Ramos (cell line): ENCODE measurements around the gene SSB.
"Not testable (repeated sequence)": the region's sequence is repeated elsewhere in the genome, so short reads cannot be mapped to it uniquely, and the experiment has no call there.

ENCODE experiments used
- in situ Hi-C: fragments of 300-500 bp; cut with MboI; formaldehyde crosslinking; loops from one replicate; pipeline ENCODE4 v1.14.3; 2022; ENCODE audit warnings: low sequenced_read_pairs; ENCODE audit not compliant: unreplicated experiment

Gene SSB

GRCh38 chr2:169781249-169782013 lies 17.2 kb upstream of the SSB start:
- in situ Hi-C loops = no loop called here

DNA sequence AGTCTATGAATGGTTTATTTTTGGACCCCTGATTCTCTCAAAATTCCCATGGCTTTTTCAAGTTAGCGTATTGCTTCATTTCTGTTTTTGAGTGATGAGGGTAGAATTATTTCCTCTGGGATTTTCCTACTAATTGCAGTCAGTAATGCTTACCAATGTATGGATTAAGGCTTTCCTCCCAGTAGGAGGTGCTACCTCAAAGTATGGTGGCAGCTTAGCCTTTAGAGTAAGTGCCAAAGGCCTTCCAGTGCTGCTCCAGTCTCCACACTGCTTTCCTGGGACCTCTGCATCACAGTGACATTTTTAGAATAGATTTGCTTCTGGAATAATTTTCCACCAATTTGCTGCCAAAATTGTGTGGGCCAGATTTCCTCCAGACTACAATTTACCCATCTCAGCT lies 16.2 kb upstream of the SSB start:
- in situ Hi-C loops = no loop called here

DNA sequence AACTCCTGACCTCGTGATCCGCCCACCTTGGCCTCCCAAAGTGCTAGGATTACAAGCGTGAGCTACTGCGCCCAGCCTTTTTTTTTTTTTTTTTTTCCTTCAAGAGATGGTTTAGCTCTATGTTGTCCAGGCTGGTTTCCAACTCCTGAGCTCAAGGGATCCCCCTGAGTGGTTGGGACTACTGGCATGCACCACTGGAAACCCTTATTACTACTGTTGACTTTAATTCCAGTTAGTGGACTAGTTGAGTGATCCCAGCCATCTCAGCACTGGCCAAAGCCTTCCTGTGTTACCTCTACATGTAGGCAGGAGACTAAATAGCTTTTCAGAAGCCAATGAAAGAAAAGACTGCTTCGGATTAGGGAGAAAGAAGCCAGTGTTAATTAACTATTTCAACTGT lies 8.1 kb upstream of the SSB start:
- in situ Hi-C loops = no loop called here

DNA sequence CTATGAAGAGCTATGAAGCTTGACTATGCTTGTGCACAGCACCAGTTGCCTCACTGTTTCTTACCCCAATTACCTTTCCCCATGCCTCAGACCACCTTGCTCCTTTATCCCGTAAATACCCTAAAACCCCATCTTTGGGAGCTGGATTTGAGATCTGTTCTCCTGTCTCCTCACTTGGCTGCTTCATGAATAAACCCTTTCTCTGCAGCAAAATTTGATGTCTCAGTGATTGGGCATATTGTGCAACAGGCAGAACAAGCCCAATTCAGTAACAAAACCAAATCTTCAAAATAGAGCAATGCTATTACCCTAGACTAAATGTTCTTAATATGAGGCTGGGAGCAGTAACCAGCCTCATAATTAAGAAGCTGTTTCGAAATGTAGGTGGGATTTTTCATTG lies 3.5 kb upstream of the SSB start:
- in situ Hi-C loops = no loop called here

DNA sequence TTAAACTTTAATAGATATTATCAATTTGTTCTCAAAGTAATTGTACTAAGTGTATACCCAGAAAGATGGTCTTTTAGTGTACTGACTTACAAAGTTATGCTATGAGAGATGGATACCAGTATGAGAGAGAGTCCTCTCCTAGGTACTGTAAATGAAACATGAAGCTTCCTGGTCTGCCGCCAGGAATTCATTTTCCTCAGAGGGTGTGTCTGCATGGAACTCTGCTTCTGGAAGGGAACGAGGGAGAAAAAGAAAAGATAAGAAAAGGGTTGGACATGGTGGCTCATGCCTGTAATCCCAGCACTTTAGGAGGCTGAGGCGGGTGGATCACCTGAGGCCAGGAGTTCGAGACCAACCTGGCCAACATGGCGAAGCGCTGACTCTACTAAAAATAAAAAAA lies 2.2 kb upstream of the SSB start:
- in situ Hi-C loops = no loop called here

- in situ Hi-C loops = no loop called here
Observed at GRCh38 chr2:169797601-169798000, 1.1 kb upstream of the SSB start.

DNA sequence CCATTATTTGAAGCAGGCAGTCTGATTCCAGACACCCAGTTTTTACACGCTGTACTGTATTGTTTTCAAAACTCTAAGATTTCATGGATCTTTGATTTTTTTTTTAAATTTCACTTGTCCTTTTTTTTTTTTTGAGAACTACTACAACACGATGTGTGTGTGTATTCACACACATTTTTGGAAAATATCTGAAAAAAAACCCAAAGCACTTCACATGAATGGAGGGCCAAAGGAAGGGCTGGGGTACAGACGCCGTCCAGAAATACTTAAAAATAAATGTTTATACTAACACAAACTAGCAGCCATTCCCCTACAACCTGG lies 314 bp upstream of the SSB start:
- in situ Hi-C loops = no loop called here

DNA sequence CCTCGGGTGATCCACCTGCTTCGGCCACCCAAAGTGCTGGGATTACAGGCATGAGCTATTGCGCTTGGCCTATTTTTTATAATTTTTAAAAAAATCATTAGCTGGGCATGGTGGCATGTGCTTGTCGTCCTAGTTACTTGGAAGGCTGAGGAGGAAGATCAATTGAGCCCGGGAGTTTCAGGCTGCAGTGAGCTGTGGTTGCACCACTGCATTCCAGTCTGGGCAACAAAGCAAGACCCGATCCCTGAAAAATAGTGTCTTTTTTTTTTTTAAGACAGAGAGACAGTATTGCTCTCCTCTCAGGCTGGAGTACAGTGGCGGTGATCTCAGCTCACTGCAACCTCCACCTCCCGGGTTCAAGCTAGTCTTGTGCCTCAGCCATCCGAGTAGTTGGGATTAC lies 4.8 kb downstream of the SSB start:
- in situ Hi-C loops = no loop called here

GRCh38 chr2:169806586-169806985 lies 7.9 kb downstream of the SSB start:
- in situ Hi-C loops = no loop called here

- in situ Hi-C loops = no loop called here
Observed at GRCh38 chr2:169808221-169808620, 9.6 kb downstream of the SSB start.

- in situ Hi-C loops = no loop called here
Observed at GRCh38 chr2:169815849-169816248, 17.2 kb downstream of the SSB start.

- in situ Hi-C loops = not testable (repeated sequence)
Observed at GRCh38 chr2:169816961-169817360, 18.3 kb downstream of the SSB start.

GRCh38 chr2:169817369-169817768 lies 18.7 kb downstream of the SSB start:
- in situ Hi-C loops = not testable (repeated sequence)

DNA sequence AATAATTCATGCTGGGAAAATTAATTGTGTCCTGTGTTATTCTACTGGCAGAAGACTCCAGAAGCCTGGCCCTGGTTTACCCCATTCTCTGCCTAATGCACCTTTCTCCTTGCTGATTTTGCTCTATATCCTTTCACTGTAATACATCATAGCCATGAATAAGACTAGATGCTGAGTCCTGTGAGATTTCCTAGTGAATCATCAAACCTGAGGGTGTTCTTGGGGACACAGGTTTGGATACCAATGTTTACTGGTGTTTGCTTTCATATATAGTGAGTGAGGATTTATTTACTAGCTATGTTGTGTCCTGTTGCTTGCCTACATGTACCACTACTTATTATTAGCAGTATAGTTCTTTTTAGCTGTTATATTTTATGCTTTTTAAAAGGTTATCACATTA lies 19.6 kb downstream of the SSB start:
- in situ Hi-C loops = no loop called here

- in situ Hi-C loops = no loop called here
Observed at GRCh38 chr2:169819106-169819505, 20.4 kb downstream of the SSB start.

- in situ Hi-C loops = not testable (repeated sequence)
Observed at GRCh38 chr2:169820101-169820500, 21.4 kb downstream of the SSB start.

DNA sequence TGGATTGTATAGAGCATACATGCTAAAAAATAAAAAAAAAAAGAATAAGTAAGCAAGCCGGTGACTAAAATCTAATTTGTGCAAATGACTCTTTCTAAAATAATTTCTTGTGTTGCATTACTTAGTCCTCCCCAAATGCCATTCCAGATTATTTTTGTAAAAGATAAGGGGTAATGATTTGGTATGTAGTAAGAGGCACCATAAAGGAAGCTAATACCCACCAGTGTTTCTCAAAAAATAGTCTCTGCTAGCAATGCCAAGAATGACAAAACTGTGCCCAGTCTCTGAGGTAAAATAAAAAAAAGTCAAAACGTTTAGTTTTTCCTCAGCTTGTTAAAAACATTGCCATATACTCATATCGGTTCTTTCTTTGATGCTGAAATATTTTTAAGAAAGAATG lies 23.4 kb downstream of the SSB start:
- in situ Hi-C loops = no loop called here

- in situ Hi-C loops = no loop called here
Observed at GRCh38 chr2:169822785-169823392, 24.2 kb downstream of the SSB start.

GRCh38 chr2:169823996-169824372 lies 25.3 kb downstream of the SSB start:
- in situ Hi-C loops = no loop called here

GRCh38 chr2:169824373-169825333 lies 26.0 kb downstream of the SSB start, which contains the start of gene METTL5:
METTL5 (minus strand) TSS chr2:169824905; CDS start chr2:169824597, 308 bp downstream.
- in situ Hi-C loops = no loop called here
